ENCODE measurements around the gene EIF5A.

Gene EIF5A

GRCh38 chr17:7318121-7318860 is 10.9 kb downstream of the EIF5A start:
- Mint-ChIP-seq H3K27ac (peak overlapping the region; percentile 61), H3K4me1 (peaks cover 20% of the 10 kb centered on the region), H3K4me3 (no peak overlapping the region), H3K9me3 (no peaks in the 10 kb centered on the region), H3K36me3 (ENCODE audit: low read depth) (peaks cover 40% of the 10 kb centered on the region), H3K27me3 (ENCODE audit: low read depth, poor library complexity) (no peaks in the 10 kb centered on the region)
- DNase-seq: no peak
- TF ChIP-seq CTCF (IDR thresholded peaks at IDR 0.05): no peak

GRCh38 chr17:7321466-7321865 is 14.0 kb downstream of the EIF5A start:
- Mint-ChIP-seq H3K27ac (no peak overlapping the region), H3K9me3 (no peaks in the 10 kb centered on the region), H3K36me3 (ENCODE audit: low read depth) (peaks cover 33% of the 10 kb centered on the region), H3K4me3 (no peak overlapping the region), H3K4me1 (peaks cover 2% of the 10 kb centered on the region), H3K27me3 (ENCODE audit: low read depth, poor library complexity) (no peaks in the 10 kb centered on the region)
- no peak for TF ChIP-seq CTCF (IDR thresholded peaks at IDR 0.05)
- DNase-seq: no peak

- peaks cover 3% of the 10 kb centered on the region for H3K4me1 Mint-ChIP-seq
- H3K36me3 Mint-ChIP-seq (ENCODE audit: low read depth): peaks cover 25% of the 10 kb centered on the region
- no peak for TF ChIP-seq CTCF (IDR thresholded peaks at IDR 0.05)
- H3K27me3 Mint-ChIP-seq (ENCODE audit: low read depth, poor library complexity): no peaks in the 10 kb centered on the region
- no peak for DNase-seq
- H3K4me3 Mint-ChIP-seq: no peak overlapping the region
- H3K27ac Mint-ChIP-seq: no peak overlapping the region
- no peaks in the 10 kb centered on the region for H3K9me3 Mint-ChIP-seq
Observed at GRCh38 chr17:7322520-7323194, 15.2 kb downstream of the EIF5A start.

GRCh38 chr17:7323731-7324437 is 16.5 kb downstream of the EIF5A start:
- H3K27me3 Mint-ChIP-seq (ENCODE audit: low read depth, poor library complexity): no peaks in the 10 kb centered on the region
- no peak overlapping the region for H3K4me3 Mint-ChIP-seq
- no peaks in the 10 kb centered on the region for H3K9me3 Mint-ChIP-seq
- peak; percentile 90 for TF ChIP-seq CTCF (IDR thresholded peaks at IDR 0.05)
- DNase-seq: peak; percentile 84
- peaks cover 16% of the 10 kb centered on the region for H3K4me1 Mint-ChIP-seq
- peaks cover 19% of the 10 kb centered on the region for H3K36me3 Mint-ChIP-seq (ENCODE audit: low read depth)
- H3K27ac Mint-ChIP-seq: no peak overlapping the region

- no peaks in the 10 kb centered on the region for H3K27me3 Mint-ChIP-seq (ENCODE audit: low read depth, poor library complexity)
- no peak overlapping the region for H3K27ac Mint-ChIP-seq
- peaks cover 17% of the 10 kb centered on the region for H3K4me1 Mint-ChIP-seq
- H3K4me3 Mint-ChIP-seq: no peak overlapping the region
- DNase-seq: no peak
- no peaks in the 10 kb centered on the region for H3K9me3 Mint-ChIP-seq
- peaks cover 18% of the 10 kb centered on the region for H3K36me3 Mint-ChIP-seq (ENCODE audit: low read depth)
- TF ChIP-seq CTCF (IDR thresholded peaks at IDR 0.05): no peak
Observed at GRCh38 chr17:7324438-7324779, 17.0 kb downstream of the EIF5A start.
